Sciatic nerve (tissue), 2 donors: ENCODE data around the gene DDOST. TPM values are rescaled to one million over a fixed set of nuclear protein-coding genes. Genes with fewer than 3 reads are reported as not detected.

Experiments used
- ATAC-seq: fragments of 200-7000 bp; cut with Tn5 transposase; one replicate; pipeline ENCODE4 v1.9.1; 2020; ENCODE audit warnings: mild to moderate bottlenecking, moderate library complexity
- DNase-seq: peaks from one replicate; pipeline ENCODE4 v3.0.0-alpha.2; 2020; ENCODE audit warnings: low spot score
- intact Hi-C: fragments of 100-400 bp; cut with DNase I; formaldehyde crosslinking; loops from one replicate; pipeline ENCODE4 v1.14.2; 2022
- total RNA-seq: library from RNA; stranded (reverse); fragmentation: NEBNext Ultra II Directional; extraction: Animal tissue kit (Norgen Biotek cat#: 25700); gene quantifications from one replicate; pipeline ENCODE4 v1.2.1, GENCODE V29; 2021
- donor health status: DM: no; HTN: no; CAD: no.
- donor health status: DM: no; HTN: no; CAD: no.

The DDOST gene
- total RNA-seq = 103 TPM

DNA sequence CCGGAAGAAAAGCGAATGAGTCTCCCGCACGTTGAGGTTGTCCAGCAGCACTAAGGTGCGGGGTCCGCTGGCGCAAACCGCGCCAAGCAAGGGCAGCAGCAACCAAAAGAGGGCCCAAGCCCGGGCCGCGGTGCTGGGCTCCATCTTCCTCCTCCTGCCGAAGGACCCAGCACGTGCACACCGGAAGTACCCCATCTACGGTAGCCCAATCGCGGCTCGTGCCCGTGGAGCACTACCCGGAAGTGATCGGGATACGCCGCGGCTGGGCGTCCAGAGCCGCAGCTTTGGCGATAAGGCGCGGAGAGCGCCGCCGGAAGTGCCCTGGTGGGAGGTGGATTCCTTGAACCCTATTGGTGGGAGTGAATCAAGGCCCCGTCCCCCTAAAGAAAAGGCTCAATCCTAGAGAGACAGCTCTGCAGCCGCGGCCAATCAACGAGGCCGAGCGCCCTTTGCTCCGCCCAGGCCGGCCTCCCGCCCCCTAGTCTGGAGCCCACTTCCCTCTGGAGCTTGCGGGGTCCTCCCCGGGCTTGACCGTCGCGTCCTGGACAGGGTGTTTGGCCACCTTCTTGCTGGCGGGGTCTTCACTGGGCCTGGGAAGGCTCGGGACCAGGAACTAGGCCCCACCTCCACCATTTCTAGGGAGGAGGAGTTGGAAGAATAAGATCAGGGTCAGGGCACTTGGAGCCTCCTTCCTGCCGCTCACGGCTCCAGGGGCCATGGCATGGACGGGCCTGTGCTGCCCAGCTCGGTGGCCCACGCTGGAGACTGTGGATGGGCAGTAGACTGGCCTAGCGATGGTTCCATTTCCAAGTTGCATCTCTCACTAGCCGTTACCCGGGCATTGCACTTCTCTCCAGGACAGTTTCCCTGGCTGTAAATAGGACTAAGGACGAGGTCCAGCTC lies at the start of gene DDOST:
Gene DDOST, minus strand, starts transcription at position 163 of the 903 bp plus-strand sequence. Its CDS starts 19 bp downstream, at position 144.
- intact Hi-C loops = no loop called here
- peak; percentile 96 for DNase-seq
- ATAC-seq = peak; percentile 99

DNA sequence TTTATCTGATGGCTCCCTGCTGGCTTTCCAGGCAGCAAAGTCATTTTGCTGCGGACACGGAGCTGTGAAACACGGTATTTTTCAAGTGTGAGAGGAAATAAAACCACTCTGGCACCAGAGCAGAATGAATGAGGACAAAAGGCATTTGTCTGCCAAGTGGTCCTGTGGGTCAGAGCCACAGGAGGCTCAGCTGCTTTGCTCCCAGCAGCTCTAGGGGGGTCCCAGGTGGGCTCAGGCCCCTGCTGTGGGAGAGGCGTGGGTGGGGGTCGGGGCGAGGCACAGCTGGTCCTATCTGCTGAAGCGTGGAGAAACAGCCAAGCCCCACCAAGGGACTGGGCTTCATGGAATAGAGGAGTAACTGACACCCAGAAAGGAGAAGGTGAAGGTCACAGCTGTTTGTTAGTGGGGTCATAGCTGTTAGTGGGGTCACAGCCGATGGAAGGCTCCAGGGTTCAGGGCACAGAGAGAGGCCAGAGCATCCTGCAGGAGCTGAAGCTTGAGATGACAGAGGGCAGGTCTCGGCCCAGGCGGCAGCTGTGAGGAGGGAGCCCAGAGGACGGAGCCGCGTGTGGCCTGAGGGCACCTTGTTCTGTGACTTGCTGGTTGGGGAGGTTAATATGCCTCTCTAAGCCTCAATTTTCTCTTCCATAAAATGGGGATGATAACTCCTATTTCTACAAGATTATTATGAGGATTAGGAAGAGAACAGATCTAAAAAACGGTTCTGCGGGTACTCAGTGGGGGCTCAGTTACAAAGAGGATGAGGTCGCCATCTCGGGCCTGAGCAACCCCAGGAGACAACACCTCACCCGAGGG lies 49.5 kb upstream of the DDOST start:
- intact Hi-C loops = no loop called here
- ATAC-seq (peak; percentile 71), DNase-seq (no peak)

DNA sequence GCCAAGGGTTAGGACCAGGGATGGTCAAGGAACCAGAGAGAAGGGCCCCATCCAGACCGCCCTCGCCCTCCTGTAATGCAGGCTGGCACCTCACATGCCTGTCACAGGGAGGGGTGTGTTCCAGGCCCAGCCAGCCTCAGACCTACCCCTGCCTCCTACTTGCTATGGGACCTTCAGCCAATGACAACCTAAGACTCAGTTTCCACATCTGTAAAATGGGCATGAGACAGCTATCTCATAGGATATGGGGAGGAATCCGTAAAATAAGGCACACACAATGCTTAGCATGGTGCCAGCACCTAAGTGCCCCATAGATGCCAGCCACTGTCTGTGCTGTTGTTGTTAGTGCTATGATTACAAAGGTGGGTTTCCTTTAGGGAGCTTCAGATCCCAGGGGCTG lies 48.7 kb upstream of the DDOST start:
- intact Hi-C loops = no loop called here
- no peak for DNase-seq
- ATAC-seq = no peak

DNA sequence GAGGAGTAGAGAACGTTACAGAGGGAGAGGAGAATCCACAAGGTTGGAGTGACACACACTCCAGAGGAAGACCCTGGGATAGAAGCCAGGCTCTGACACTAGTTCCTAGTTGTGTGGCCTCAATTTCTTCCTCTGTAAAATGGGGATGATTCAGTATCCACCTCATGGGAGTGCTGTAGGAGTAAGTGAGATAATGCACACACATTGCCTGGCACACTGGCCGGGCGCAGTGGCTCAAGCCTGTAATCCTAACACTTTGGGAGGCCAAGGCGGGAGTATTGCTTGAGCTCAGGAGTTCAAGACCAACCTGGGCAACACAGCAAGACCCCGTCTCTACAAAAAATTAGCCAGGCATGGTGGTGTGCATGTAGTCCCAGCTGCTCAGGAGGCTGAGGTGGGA lies 47.7 kb upstream of the DDOST start:
- no peak for ATAC-seq
- intact Hi-C loops = no loop called here

DNA sequence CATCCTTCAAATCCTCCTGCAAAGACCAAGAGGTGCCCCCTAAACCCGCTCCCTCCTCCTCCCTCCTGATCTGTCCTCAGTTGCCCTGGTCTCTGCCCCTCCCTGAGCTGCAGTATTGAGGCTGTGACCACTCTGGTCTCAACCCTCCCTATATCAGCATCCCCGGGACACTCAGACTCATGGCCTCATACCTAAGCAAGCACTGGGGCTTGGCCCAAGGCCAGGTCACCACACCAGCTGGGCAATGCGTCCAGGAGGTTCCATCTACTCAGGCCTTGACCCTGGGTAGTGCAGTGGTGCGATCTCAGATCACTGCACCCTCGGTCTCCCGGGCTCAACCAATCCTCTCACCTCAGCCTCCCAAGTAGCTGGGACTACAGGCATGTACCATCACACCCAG lies 46.9 kb upstream of the DDOST start:
- intact Hi-C loops = no loop called here
- no peak for ATAC-seq
- no peak for DNase-seq

More for the DNA sequence above, 47.7 kb upstream of the DDOST start:
- no peak for DNase-seq

DNA sequence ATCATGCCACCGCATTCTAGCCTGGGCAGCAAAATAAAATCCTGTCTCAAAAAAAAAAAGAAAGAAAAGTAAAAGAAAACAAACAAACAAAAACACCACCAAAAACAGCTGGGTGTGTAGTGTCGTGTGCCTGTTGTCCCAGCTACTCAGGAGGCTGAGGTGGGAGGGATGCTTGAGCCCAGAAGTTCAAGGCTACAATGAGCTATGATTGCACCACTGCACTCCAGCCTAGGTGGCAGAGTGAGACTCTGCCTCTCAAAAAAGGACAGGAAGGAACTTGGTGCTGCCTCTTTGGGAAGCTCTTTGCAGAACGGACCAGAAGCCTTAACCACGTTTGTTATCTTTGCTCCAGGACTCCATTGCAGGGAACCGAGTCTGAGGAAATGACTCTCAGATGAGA lies 45.7 kb upstream of the DDOST start:
- intact Hi-C loops = no loop called here
- DNase-seq = no peak
- ATAC-seq = no peak

DNA sequence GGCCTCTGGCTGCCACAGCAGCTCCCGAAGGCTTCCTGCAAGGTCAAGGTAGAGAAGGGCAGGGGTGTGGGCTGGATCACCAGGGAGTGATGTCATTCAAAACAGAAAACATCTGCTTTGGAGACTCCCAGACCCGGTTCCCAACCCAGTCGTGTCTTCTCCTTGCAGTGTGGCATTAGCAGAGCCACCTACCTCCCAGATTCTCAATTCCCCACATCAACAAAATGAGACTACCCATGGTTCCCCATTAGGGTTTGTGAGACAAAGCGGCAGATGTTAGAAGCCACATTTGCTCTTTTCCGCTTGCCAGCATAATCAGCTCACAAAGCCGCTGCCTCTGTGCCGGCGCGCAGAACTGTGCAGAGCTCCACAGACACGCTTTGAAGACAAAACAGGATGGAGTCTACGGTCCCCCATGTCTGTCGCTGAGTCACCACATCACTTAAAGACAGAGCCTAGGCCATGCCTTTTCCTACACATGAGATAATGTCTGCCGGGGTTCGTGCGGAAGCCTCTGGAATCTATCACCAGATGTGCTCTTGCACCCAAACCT lies 44.1 kb upstream of the DDOST start:
- intact Hi-C loops = no loop called here
- ATAC-seq (no peak), DNase-seq (no peak)

DNA sequence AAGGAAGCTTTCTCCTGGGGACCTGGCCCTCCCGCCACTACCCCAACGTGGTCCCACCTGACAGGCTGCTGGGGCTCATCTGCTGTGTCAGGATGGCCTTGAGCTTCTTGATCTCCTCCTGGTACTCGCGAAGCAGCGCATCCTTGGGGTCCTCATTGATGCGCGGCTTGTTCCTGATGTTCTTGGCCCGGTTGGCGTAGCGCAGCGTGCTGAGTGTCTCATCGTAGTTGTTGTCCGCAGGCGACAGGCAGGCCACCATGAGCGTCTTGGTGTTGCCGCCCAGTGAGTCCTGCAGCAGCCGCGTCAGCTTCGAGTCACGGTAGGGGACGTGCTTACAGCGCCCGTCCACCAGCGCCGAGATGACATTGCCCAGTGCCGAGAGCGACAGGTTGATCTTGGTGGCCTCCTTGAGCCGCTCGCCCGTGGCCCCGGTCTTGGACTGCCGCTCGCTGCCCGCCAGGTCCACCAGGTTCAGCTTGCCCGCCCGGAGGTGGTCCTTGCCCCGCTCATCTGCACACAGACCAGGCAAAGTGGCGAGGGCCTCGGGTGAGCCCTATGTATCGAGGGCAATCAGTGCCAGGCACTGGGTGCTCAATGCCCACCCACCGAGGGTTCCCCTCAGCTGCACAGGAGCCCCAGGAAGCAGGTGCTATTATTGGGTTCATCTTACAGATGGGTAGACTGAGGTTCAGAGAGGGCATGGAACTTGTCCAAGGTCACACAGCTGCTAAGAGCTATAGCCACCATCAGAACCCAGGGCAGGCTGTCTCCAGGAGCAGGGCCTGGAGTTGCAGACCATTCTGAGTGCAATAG lies 43.4 kb upstream of the DDOST start:
- intact Hi-C loops = no loop called here
- DNase-seq (no peak), ATAC-seq (no peak)

DNA sequence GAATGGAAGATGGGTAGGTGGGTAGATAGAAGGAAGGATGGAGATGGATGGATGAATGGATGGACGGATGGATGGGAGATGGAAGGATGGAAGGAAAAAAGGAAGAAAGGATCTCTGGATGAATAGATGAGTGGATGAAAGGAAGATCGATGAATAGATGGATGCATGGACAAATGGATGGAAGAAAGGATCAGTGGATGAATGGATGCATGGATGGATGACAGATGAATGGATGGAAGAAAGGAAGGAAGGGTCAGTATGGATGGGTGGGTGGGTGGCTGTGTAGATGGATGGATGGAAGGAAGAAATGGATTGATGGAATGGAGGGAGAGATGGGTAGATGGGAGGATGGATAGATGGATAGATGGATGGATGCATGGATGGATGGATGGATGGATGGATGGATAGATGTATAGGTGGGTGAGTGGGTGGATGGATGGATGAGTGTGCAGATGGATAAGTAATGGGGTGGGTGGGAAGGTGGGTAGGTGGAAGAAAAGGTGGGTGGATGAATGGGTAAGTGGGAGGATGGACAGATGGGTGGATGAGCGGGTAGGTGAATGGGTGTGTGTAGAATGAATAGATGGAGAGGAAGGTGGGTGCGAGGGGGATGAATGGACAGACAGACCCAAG lies 42.1 kb upstream of the DDOST start:
- no peak for DNase-seq
- intact Hi-C loops = no loop called here
- ATAC-seq = no peak

DNA sequence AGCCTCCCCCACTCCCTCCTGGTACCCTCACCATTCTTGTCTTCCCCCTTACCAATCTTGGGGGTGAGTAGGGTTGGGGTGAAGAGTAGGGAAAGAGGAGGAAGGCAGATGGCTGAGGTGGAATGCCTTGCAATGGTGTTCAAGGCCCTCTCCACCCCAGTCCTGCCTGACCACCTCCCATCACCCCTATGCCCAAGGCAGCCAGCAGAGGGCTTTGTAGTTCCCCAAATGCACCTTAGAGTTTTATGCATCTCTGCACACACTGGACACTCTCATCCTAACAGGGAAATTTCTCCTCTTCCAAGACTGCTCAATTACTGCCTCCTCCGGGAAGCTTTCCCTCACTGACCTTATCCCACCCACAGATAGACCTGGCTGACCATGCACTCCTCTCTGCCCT lies 41.2 kb upstream of the DDOST start:
- ATAC-seq (no peak), DNase-seq (no peak)
- intact Hi-C loops = no loop called here

DNA sequence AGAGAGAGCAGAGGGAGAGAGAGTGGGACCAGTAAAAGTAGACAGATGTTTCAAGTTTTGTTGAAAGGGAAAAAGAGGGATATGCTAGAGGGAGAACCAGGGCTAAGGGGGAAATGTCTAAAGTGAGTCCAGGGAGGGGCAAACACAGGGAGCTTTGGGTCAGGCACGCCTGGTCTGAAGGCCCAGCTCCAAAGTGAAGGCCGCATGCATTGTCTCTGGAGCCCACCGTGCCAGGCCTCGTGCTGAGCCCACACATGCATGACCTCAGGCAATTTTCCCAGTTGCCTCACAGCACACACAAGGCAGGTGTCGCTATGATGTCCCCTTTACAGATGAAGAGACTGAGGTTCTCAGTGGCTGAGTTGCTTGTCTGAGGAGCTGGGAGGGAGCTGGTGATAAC lies 40.7 kb upstream of the DDOST start:
- no peak for ATAC-seq
- intact Hi-C loops = no loop called here
- DNase-seq = no peak

DNA sequence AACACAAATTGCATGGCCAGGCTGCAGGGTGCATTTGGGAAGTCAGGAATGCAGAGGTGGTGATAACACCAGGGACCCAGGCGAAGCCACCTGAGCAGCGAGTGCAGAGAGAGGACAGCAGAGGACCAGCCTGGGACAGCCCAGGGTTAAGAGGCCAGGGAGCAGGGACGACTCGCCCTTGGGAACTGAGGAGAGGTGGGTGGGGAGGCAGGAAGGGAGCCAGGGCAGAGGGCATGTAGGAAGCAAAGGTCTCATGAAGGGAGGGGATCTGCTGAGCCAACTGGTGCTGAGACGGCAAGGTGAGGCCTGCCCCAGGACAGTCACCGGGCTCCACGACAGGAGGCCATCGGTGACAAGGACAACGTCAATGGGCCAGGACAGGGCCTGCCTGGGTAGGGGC lies 40.3 kb upstream of the DDOST start:
- intact Hi-C loops = no loop called here
- no peak for DNase-seq
- no peak for ATAC-seq

DNA sequence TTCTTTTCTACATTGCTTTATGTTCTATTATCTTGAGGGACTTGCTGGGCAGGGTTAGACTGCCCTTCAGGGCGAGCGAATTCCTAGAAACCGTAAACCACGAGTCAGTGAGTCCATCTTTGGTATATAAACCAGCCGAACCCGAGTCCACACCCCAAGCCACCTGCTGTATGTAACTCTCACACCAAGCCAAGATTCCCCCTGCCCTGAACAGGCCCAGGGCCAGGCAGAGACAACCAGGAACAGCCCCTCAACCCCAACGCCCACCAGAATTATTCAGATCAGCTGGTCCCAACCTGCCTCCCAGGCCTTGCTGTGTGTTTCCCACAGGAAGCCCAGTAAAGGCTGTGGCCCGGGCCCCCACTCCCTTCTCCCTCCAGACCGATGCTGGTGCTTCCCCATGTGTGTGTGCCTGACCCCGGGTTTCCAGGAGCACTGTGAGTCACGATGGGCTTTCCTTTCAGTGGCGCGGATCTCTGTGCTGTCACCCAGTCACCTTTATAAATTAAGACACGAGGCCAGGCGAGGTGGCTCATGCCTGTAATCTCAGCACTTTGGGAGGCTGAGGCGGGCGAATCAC lies 39.6 kb upstream of the DDOST start:
- intact Hi-C loops = no loop called here
- ATAC-seq = no peak

DNA sequence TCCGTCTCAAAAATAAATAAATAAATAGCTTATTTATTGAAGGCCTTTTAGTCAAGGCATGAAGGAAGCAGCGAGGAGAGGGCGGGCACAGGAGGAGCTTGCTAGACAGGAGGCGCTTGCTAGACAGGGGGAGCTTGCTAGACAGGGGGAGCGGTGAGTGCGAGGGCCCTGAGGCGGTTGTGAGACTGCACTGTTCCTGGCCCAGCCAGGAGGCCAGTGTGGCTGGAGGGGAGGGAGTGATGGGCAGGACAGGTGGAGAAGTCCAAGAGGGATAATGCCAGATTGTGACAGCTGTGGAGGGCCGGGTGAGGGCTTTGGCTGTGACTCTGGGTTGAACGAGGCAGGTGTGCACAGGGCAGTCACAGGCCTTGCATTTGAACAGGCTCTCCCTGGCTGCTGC lies 38.4 kb upstream of the DDOST start:
- no peak for ATAC-seq
- DNase-seq = no peak
- intact Hi-C loops = loop anchor here (10.0 kb wide), 1 partner anchor 495 kb away; no protein-coding TSS in a partner anchor

More for the DNA sequence above, 39.6 kb upstream of the DDOST start:
- no peak for DNase-seq

DNA sequence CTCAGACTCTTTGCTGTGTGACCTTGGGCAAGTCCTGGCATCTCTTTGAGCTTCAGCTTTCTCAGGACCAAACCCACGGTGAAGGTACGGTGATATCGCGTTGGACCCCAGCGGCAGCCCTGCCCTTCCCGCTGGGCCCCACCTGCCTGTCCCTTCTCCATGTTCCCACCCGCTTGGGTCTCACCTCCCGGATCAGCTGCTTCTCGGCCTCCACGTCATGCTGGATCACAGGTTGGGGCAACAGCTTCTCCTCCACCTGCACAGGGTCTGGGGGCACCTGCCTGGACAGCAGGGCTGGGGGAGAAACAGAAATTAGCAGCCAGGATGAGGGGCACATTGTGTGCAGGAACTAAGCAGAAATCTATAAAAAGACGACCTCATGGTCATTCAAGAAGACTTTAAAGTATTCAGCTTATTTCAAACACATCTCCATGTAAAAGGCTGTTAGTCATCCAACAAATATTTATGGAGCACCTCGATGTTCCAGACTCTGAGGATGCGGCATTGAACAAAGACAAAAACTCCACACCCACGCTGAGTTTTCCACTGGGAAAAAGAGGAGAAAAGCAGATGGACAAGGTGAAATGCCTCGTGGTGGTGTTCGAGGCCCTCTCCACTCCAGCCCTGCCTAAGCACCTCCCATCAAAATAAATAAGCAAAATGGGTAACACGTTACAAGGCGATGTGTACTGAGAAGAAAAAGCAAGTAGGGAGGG lies 37.2 kb upstream of the DDOST start:
- intact Hi-C loops = loop anchor here (10.0 kb wide), 1 partner anchor 496 kb away; no protein-coding TSS in a partner anchor
- DNase-seq = no peak
- ATAC-seq = no peak

DNA sequence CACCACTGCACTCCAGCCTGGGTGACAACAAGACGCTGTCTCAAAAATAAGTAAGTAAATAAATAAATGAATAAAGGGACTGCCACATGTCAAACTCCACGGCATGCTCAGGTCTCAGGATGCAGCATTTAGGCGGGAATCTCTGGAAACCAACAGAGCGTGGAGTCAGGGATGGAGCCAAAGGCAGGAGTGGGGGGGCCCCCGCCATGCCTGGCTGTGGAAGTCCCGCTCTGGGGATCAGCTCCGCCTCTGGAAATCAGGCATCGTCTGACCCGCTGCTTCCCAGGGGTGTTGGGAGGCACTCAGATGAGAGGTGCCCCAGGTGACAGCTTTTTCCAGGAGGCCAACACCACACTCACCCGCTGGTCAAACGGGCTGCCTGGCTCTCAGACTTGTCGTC lies 36.4 kb upstream of the DDOST start:
- ATAC-seq (no peak), DNase-seq (no peak)
- intact Hi-C loops = loop anchor here (10.0 kb wide), 1 partner anchor 497 kb away; no protein-coding TSS in a partner anchor
